GM23338 (cell line): ENCODE results near the gene CUTC. TPM values are rescaled to one million over a fixed set of nuclear protein-coding genes. Genes with fewer than 3 reads are reported as not detected.

Source experiments
- ATAC-seq: fragments of 200-7000 bp; cut with Tn5 transposase; 3 replicates; pipeline ENCODE4 v1.9.1; 2020
- DNase-seq: peaks from one replicate; pipeline ENCODE4 v3.0.0-alpha.2; 2015; ENCODE audit warnings: low spot score
- H2AFZ ChIP-seq: fragments of 200-600 bp; sonication (generic); 2 replicates; pipeline ENCODE4 v1.8.0; 2016; ENCODE audit warnings: antibody characterized with exemption, mild to moderate bottlenecking, moderate library complexity
- H3F3A ChIP-seq: fragments of 200-600 bp; sonication (generic); replicated peaks from 2 replicates; pipeline ENCODE4 v1.8.0; 2017; ENCODE audit warnings: antibody characterized with exemption, mixed run types, low read depth
- H3K27ac ChIP-seq: fragments of 200-600 bp; sonication (generic); 2 replicates; pipeline ENCODE4 v1.6.1; 2016; ENCODE audit warnings: low read depth
- H3K27me3 ChIP-seq: fragments of 200-600 bp; sonication (generic); 2 replicates; pipeline ENCODE4 v1.8.0; 2016; ENCODE audit warnings: mild to moderate bottlenecking, mixed run types, moderate library complexity; ENCODE audit not compliant: insufficient read depth
- H3K36me3 ChIP-seq: fragments of 200-600 bp; sonication (generic); 2 replicates; pipeline ENCODE4 v1.8.0; 2016; ENCODE audit warnings: mild to moderate bottlenecking; ENCODE audit not compliant: insufficient read depth
- H3K4me1 ChIP-seq: fragments of 200-600 bp; sonication (generic); 2 replicates; pipeline ENCODE4 v1.8.0; 2016; ENCODE audit warnings: mild to moderate bottlenecking, moderate library complexity; ENCODE audit not compliant: insufficient read depth
- H3K4me2 ChIP-seq: fragments of 200-600 bp; sonication (generic); 2 replicates; pipeline ENCODE4 v1.7.1; 2017; ENCODE audit warnings: mixed run types
- H3K4me3 ChIP-seq: fragments of 200-600 bp; sonication (generic); 2 replicates; pipeline ENCODE4 v1.6.1; 2016; ENCODE audit warnings: mixed run types
- H3K79me2 ChIP-seq: fragments of 200-600 bp; sonication (generic); replicated peaks from 2 replicates; pipeline ENCODE4 v1.8.0; 2017; ENCODE audit warnings: mild to moderate bottlenecking; ENCODE audit not compliant: insufficient read depth
- H3K9me2 ChIP-seq: fragments of 200-600 bp; sonication (generic); 2 replicates; pipeline ENCODE4 v1.8.0; 2017; ENCODE audit not compliant: insufficient read depth
- H4K20me1 ChIP-seq: fragments of 200-600 bp; sonication (generic); replicated peaks from 2 replicates; pipeline ENCODE4 v1.8.0; 2017; ENCODE audit warnings: mild to moderate bottlenecking; ENCODE audit not compliant: insufficient read depth
- H3K27ac Mint-ChIP-seq: 2 replicates; pipeline ENCODE4 v1.8.0; 2020; ENCODE audit warnings: inconsistent platforms, mild to moderate bottlenecking, moderate library complexity, mixed read lengths
- H3K27me3 Mint-ChIP-seq: 3 replicates; pipeline ENCODE4 v1.8.0; 2022; ENCODE audit warnings: low read depth, mild to moderate bottlenecking, moderate library complexity, mixed read lengths, inconsistent platforms; ENCODE audit not compliant: insufficient read depth, poor library complexity
- H3K36me3 Mint-ChIP-seq: 3 replicates; pipeline ENCODE4 v1.8.0; 2021; ENCODE audit warnings: low read depth, mild to moderate bottlenecking, inconsistent platforms, moderate library complexity, mixed read lengths
- H3K4me1 Mint-ChIP-seq: 3 replicates; pipeline ENCODE4 v1.8.0; 2020; ENCODE audit warnings: mild to moderate bottlenecking, inconsistent platforms, mixed read lengths
- H3K4me3 Mint-ChIP-seq: 3 replicates; pipeline ENCODE4 v1.8.0; 2021; ENCODE audit warnings: moderate library complexity, mild to moderate bottlenecking, inconsistent platforms, mixed read lengths
- H3K9me3 Mint-ChIP-seq: 3 replicates; pipeline ENCODE4 v1.8.0; 2020; ENCODE audit warnings: moderate library complexity, mild to moderate bottlenecking, inconsistent platforms, mixed read lengths
- CREB1 ChIP-seq: fragments of 250-450 bp; sonication (Bioruptor Pico); IDR thresholded peaks from 2 replicates; pipeline ENCODE4 v1.5.0; 2020; ENCODE audit warnings: low read depth, mild to moderate bottlenecking, moderate library complexity
- CTCF ChIP-seq, 2 experiments: fragments of 200-600 bp in 1 of 2; sonication (generic) in 1 of 2; conservative IDR thresholded peaks; 2 replicates each; pipeline versions ENCODE4 v1.5.1 to v1.6.1; 2016 to 2017; ENCODE audit warnings: antibody characterized with exemption in 2 of 2, low read depth in 2 of 2, mild to moderate bottlenecking in 2 of 2, moderate library complexity in 1 of 2
- ETS1 ChIP-seq: IDR thresholded peaks from 2 replicates; pipeline ENCODE4 v1.6.1; 2016; ENCODE audit warnings: antibody characterized with exemption
- EZH2 ChIP-seq: fragments of 200-600 bp; sonication (generic); IDR thresholded peaks from one replicate; pipeline ENCODE4 v1.8.0; 2017; ENCODE audit warnings: antibody characterized with exemption, mild to moderate bottlenecking, low read depth; ENCODE audit not compliant: unreplicated experiment
- EZH2phosphoT487 ChIP-seq: fragments of 200-600 bp; sonication (generic); IDR thresholded peaks from one replicate; pipeline ENCODE4 v1.8.1; 2018; ENCODE audit warnings: antibody characterized with exemption; ENCODE audit not compliant: unreplicated experiment
- JUNB ChIP-seq: IDR thresholded peaks from one replicate; pipeline ENCODE4 v1.6.1; 2016; ENCODE audit warnings: antibody characterized with exemption; ENCODE audit not compliant: unreplicated experiment
- NANOG ChIP-seq: IDR thresholded peaks from 2 replicates; pipeline ENCODE4 v1.6.1; 2016; ENCODE audit warnings: antibody characterized with exemption, borderline replicate concordance
- POLR2AphosphoS5 ChIP-seq: IDR thresholded peaks from 2 replicates; pipeline ENCODE4 v1.6.1; 2016; ENCODE audit warnings: antibody characterized with exemption, low read depth
- REST ChIP-seq: IDR thresholded peaks from one replicate; pipeline ENCODE4 v1.6.1; 2018; ENCODE audit warnings: antibody characterized with exemption; ENCODE audit not compliant: unreplicated experiment
- STAT1 ChIP-seq: IDR thresholded peaks from one replicate; pipeline ENCODE4 v1.6.1; 2016; ENCODE audit warnings: antibody characterized with exemption; ENCODE audit not compliant: unreplicated experiment
- ZNF114 ChIP-seq: fragments of 250-450 bp; sonication (Bioruptor Pico); IDR thresholded peaks from 2 replicates; pipeline ENCODE4 v1.5.0; 2020; ENCODE audit warnings: mild to moderate bottlenecking, moderate library complexity
- ZNF331 ChIP-seq: fragments of 250-450 bp; sonication (Bioruptor Pico); IDR thresholded peaks from 2 replicates; pipeline ENCODE4 v1.5.0; 2020; ENCODE audit warnings: low read depth, mild to moderate bottlenecking, moderate library complexity
- ZNF462 ChIP-seq: fragments of 250-450 bp; sonication (Bioruptor Pico); IDR thresholded peaks from 2 replicates; pipeline ENCODE4 v1.5.0; 2020; ENCODE audit warnings: mild to moderate bottlenecking, moderate library complexity
- polyA plus RNA-seq: library from polyadenylated mRNA; unstranded; fragments of >200 nt; fragmentation: Nextera tagmentation; extraction: Ambion mirVana; gene quantifications from 2 replicates; pipeline ENCODE4 v1.2.1, GENCODE V29; 2016
- total RNA-seq: library from RNA; depleted of rRNA; stranded (reverse); fragments of >200 nt; shearing (Covaris generic); gene quantifications from 2 replicates; pipeline ENCODE4 v1.2.3, GENCODE V29; 2014

CUTC gene
- total and polyA plus RNA-seq, 2 experiments from 2014 or later: 20.2 to 30.4 TPM

- no peaks in the 10 kb centered on the region for H4K20me1 ChIP-seq
- H3K4me2 ChIP-seq: 0 out of 2 replicates have a peak overlapping the region, but pooled peaks have one; percentile 12
- Mint-ChIP-seq H3K27ac (peak overlapping the region; percentile 12), H3K4me1 (peaks cover 15% of the 10 kb centered on the region), H3K4me3 (no peak overlapping the region), H3K36me3 (no peaks in the 10 kb centered on the region), H3K9me3 (no peaks in the 10 kb centered on the region), H3K27me3 (no peaks in the 10 kb centered on the region)
- no peaks in the 10 kb centered on the region for H3K9me2 ChIP-seq
- peaks cover 3% of the 10 kb centered on the region; the same call in 1 of the 2 replicates for H3K4me1 ChIP-seq
- no peaks in the 10 kb centered on the region for H3K27me3 ChIP-seq
- no peaks in the 10 kb centered on the region for H3F3A ChIP-seq
- H3K36me3 ChIP-seq: no peaks in the 10 kb centered on the region
- no peak overlapping the region for H3K27ac ChIP-seq
- TF ChIP-seq NANOG (no peak), STAT1 (no peak), EZH2phosphoT487 (no peak), ZNF331 (CRISPR knock-in tag) (no peak), ZNF114 (CRISPR knock-in tag) (no peak), CREB1 (no peak), EZH2 (no peak), REST (no peak), ETS1 (no peak), ZNF462 (CRISPR knock-in tag) (no peak), CTCF (conservative IDR thresholded peaks at IDR 0.05; ENCODE audit: low read depth in 2 of 2) (no peak), POLR2AphosphoS5 (no peak), JUNB (no peak)
- no peak for ATAC-seq
- DNase-seq: no peak
- peak overlapping the region; percentile 12; the same call in 1 of the 2 replicates for H2AFZ ChIP-seq
- H3K4me3 ChIP-seq: no peak overlapping the region
- H3K79me2 ChIP-seq: no peaks in the 10 kb centered on the region
Measured at GRCh38 chr10:99779335-99779734, 47.3 kb downstream of the CUTC start.
